SKM-1 (cell line): ENCODE data around the gene ERBIN.
"Not testable (repeated sequence)": the region's sequence is repeated elsewhere in the genome, so short reads cannot be mapped to it uniquely, and the experiment has no call there.

Experiments used
- DNase-seq: peaks from one replicate; lab custom pipeline; 2025; ENCODE audit not compliant: unreplicated experiment; lab: John Stamatoyannopoulos, UW

The ERBIN gene

GRCh38 chr5:65926276-65926783, at the start of gene ERBIN:
Gene ERBIN, plus strand, starts transcription at chr5:65926575. Its CDS starts 66,144 bp downstream, at chr5:65992719.
- DNase-seq: peak; percentile 47

- no peak for DNase-seq
Measured at GRCh38 chr5:65876970-65877369, 49.4 kb upstream of the ERBIN start.

- not testable (repeated sequence) for DNase-seq
Measured at GRCh38 chr5:65879668-65880256, 46.6 kb upstream of the ERBIN start.

- DNase-seq: no peak
Measured at GRCh38 chr5:65880496-65881072, 45.8 kb upstream of the ERBIN start.

GRCh38 chr5:65882278-65882677, 44.1 kb upstream of the ERBIN start:
- no peak for DNase-seq

- DNase-seq: no peak
Measured at GRCh38 chr5:65883461-65883860, 42.9 kb upstream of the ERBIN start.

GRCh38 chr5:65886387-65886786, 40.0 kb upstream of the ERBIN start:
- no peak for DNase-seq

GRCh38 chr5:65892024-65892423, 34.4 kb upstream of the ERBIN start:
- DNase-seq: not testable (repeated sequence)

- no peak for DNase-seq
Measured at GRCh38 chr5:65892801-65893200, 33.6 kb upstream of the ERBIN start.

GRCh38 chr5:65893749-65894430, 32.5 kb upstream of the ERBIN start:
- no peak for DNase-seq

- DNase-seq: no peak
Measured at GRCh38 chr5:65895891-65896290, 30.5 kb upstream of the ERBIN start.

GRCh38 chr5:65900746-65901145, 25.6 kb upstream of the ERBIN start:
- DNase-seq: no peak

GRCh38 chr5:65902104-65902503, 24.3 kb upstream of the ERBIN start:
- no peak for DNase-seq

GRCh38 chr5:65903581-65903980, 22.8 kb upstream of the ERBIN start:
- DNase-seq: no peak

- DNase-seq: no peak
Measured at GRCh38 chr5:65906256-65906655, 20.1 kb upstream of the ERBIN start.

GRCh38 chr5:65907135-65907534, 19.2 kb upstream of the ERBIN start:
- no peak for DNase-seq

GRCh38 chr5:65910711-65911110, 15.7 kb upstream of the ERBIN start:
- no peak for DNase-seq

GRCh38 chr5:65912311-65912710, 14.1 kb upstream of the ERBIN start:
- DNase-seq: no peak

GRCh38 chr5:65913519-65913918, 12.9 kb upstream of the ERBIN start:
- no peak for DNase-seq

GRCh38 chr5:65914641-65915196, 11.7 kb upstream of the ERBIN start:
- DNase-seq: no peak

- DNase-seq: not testable (repeated sequence)
Measured at GRCh38 chr5:65915661-65916060, 10.7 kb upstream of the ERBIN start.

- DNase-seq: no peak
Measured at GRCh38 chr5:65916066-65916465, 10.3 kb upstream of the ERBIN start.
